K562 (cell line): ENCODE results near the gene MIX23. TPM values are rescaled to one million over a fixed set of nuclear protein-coding genes. Genes with fewer than 3 reads are reported as not detected.

ENCODE experiments used
- ATAC-seq: fragments of 200-7000 bp; cut with Tn5 transposase; 3 replicates; pipeline ENCODE4 v1.9.1; 2020; ENCODE audit warnings: moderate library complexity
- BruUV-seq: library from RNA; stranded (reverse); fragments of 400-500 nt; replicated peaks from 2 replicates; lab custom pipeline; 2021; lab: Mats Ljungman, UMichigan
- CTCF ChIA-PET: fragments of 300-600 bp; formaldehyde crosslinking; extraction: SDS; loops from one replicate; lab custom pipeline; 2021; ENCODE audit warnings: low intra/inter-chr PET ratio; lab: Yijun Ruan, JAX
- POLR2A ChIA-PET: fragments of 300-600, 350-650 bp; sonication (Branson Sonifier 250); formaldehyde crosslinking; extraction: SDS; loops from one replicate; lab custom pipeline; 2021; ENCODE audit warnings: antibody characterized with exemption, inconsistent platforms; lab: Yijun Ruan, JAX
- DNase-seq, 4 experiments: peaks; one replicate each; pipeline versions ENCODE4 v3.0.0 to v3.0.0-alpha.2; 2011 to 2018; ENCODE audit warnings: low spot score in 3 of 4, mixed read lengths in 3 of 4; ENCODE audit errors: extremely low read depth in 1 of 4
- FAIRE-seq: peaks from 2 replicates; lab custom pipeline; 2011; peaks lifted over from hg19 to GRCh38; lab: Jason Lieb, UNC
- H2AFZ ChIP-seq: 2 replicates; pipeline ENCODE4 v1.6.0; 2011; ENCODE audit warnings: low read depth, low read length, control low read depth, inconsistent platforms
- H3K27ac ChIP-seq: fragments of 200-600 bp; 3 replicates; pipeline ENCODE4 v1.8.0; 2011; ENCODE audit warnings: low read depth, mild to moderate bottlenecking, control low read depth, inconsistent platforms, low read length, moderate library complexity, mixed read lengths; ENCODE audit errors: extremely low read depth
- H3K27me3 ChIP-seq, 2 experiments: fragments of 300-600 bp in 1 of 2; 2 replicates in 1 of 2; 3 replicates in 1 of 2; pipeline versions ENCODE4 v1.6.0 to v1.8.0; 2011; ENCODE audit warnings: inconsistent platforms in 2 of 2, low read length in 2 of 2, mild to moderate bottlenecking in 1 of 2, mixed read lengths in 1 of 2, moderate library complexity in 1 of 2; ENCODE audit not compliant: control insufficient read depth in 2 of 2, insufficient read depth in 2 of 2
- H3K36me3 ChIP-seq: fragments of 300-600 bp; 3 replicates; pipeline ENCODE4 v1.8.0; 2011; ENCODE audit warnings: mild to moderate bottlenecking, low read length, inconsistent platforms; ENCODE audit not compliant: control insufficient read depth, insufficient read depth
- H3K4me1 ChIP-seq, 2 experiments: fragments of 200-600 bp in 1 of 2; replicated peaks in 1 of 2; 2 replicates in 1 of 2; 3 replicates in 1 of 2; pipeline versions ENCODE4 v1.5.1 to v1.8.0; 2011; ENCODE audit warnings: inconsistent platforms in 2 of 2, low read length in 2 of 2, mild to moderate bottlenecking in 1 of 2, mixed read lengths in 1 of 2, moderate library complexity in 1 of 2; ENCODE audit not compliant: control insufficient read depth in 2 of 2, insufficient read depth in 2 of 2
- H3K4me2 ChIP-seq: 2 replicates; pipeline ENCODE4 v1.6.1; 2011; ENCODE audit warnings: low read length, control low read depth, inconsistent platforms, mixed read lengths; ENCODE audit not compliant: insufficient read depth
- H3K4me3 ChIP-seq: fragments of 200-600 bp; sonication (generic), shearing (Covaris generic); 2 replicates; pipeline ENCODE4 v1.5.1; 2016; ENCODE audit warnings: control low read depth, inconsistent platforms
- H3K79me2 ChIP-seq: fragments of 200-600 bp; 3 replicates; pipeline ENCODE4 v1.8.0; 2011; ENCODE audit warnings: low read length, inconsistent platforms; ENCODE audit not compliant: control insufficient read depth, insufficient read depth
- H3K9ac ChIP-seq, 2 experiments: 2 replicates each; pipeline versions ENCODE4 v1.6.0 to v1.6.1; 2011; ENCODE audit warnings: low read depth in 2 of 2, low read length in 2 of 2, control low read depth in 1 of 2, inconsistent platforms in 1 of 2, mild to moderate bottlenecking in 1 of 2, mixed read lengths in 1 of 2; ENCODE audit not compliant: insufficient read depth in 1 of 2
- H3K9me1 ChIP-seq: one replicate; pipeline ENCODE4 v1.6.0; 2011; ENCODE audit warnings: inconsistent platforms, mild to moderate bottlenecking, low read length, moderate library complexity; ENCODE audit not compliant: control insufficient read depth, insufficient read depth
- H3K9me3 ChIP-seq: replicated peaks from 2 replicates; pipeline ENCODE4 v1.5.1; 2011; ENCODE audit warnings: low read depth, low read length, inconsistent platforms; ENCODE audit not compliant: control insufficient read depth, insufficient read depth
- H4K20me1 ChIP-seq: replicated peaks from 2 replicates; pipeline ENCODE4 v1.6.1; 2011; ENCODE audit warnings: low read length, inconsistent platforms, mixed read lengths; ENCODE audit not compliant: control insufficient read depth, insufficient read depth
- BCL6 ChIP-seq: fragments of 250-450 bp; sonication (Bioruptor Pico); IDR thresholded peaks from 2 replicates; pipeline ENCODE4 v1.4.0; 2020
- CCNT2 ChIP-seq: IDR thresholded peaks from 2 replicates; pipeline ENCODE4 v1.6.1; 2011; ENCODE audit warnings: borderline replicate concordance, low read depth, mild to moderate bottlenecking, moderate library complexity, mixed read lengths, low read length; ENCODE audit not compliant: insufficient read length; ENCODE audit errors: extremely low read depth
- CHD4 ChIP-seq: fragments of 200-600 bp; sonication (generic); IDR thresholded peaks from 3 replicates; pipeline ENCODE4 v1.6.1; 2012; ENCODE audit warnings: low read depth, mild to moderate bottlenecking, mixed read lengths, low read length, inconsistent platforms; ENCODE audit not compliant: insufficient read depth, insufficient replicate concordance, poor library complexity, severe bottlenecking
- HMG20A ChIP-seq: fragments of 450-650 bp; formaldehyde crosslinking; conservative IDR thresholded peaks from 2 replicates; pipeline ENCODE4 v1.4.0; 2020; ENCODE audit warnings: mild to moderate bottlenecking, mixed read lengths
- KAT7 ChIP-seq: sonication (generic); formaldehyde crosslinking; IDR thresholded peaks from 2 replicates; pipeline ENCODE4 v1.8.0; 2022; ENCODE audit warnings: missing genetic modification reagents, mild to moderate bottlenecking, borderline replicate concordance
- NFRKB ChIP-seq: fragments of 450-650 bp; IDR thresholded peaks from 2 replicates; pipeline ENCODE4 v1.6.1; 2016; ENCODE audit warnings: low read depth
- PPARD ChIP-seq: fragments of 250-450 bp; sonication (Bioruptor Pico); IDR thresholded peaks from 2 replicates; pipeline ENCODE4 v1.8.0; 2022; ENCODE audit warnings: inconsistent platforms, mild to moderate bottlenecking, moderate library complexity
- ZNF140 ChIP-seq: fragments of 250-450 bp; sonication (Bioruptor Pico); IDR thresholded peaks from 2 replicates; pipeline ENCODE4 v1.8.0; 2021; ENCODE audit warnings: moderate library complexity, mild to moderate bottlenecking, inconsistent platforms
- in situ Hi-C: fragments of 300-500 bp; cut with MboI; formaldehyde crosslinking; loops from 4 replicates; pipeline ENCODE4 v1.15.0; 2018; ENCODE audit warnings: inconsistent platforms, mixed read lengths
- intact Hi-C: fragments of 100-400 bp; cut with micrococcal nuclease; formaldehyde crosslinking; loops from 2 replicates; pipeline ENCODE4 v1.14.2; 2022
- polyA plus RNA-seq, 8 experiments: library from polyadenylated mRNA; depleted of rRNA in 4 of 8; stranded (reverse) in 5 of 8; unstranded in 3 of 8; fragments of >200 nt; fragmentation: Nextera tagmentation in 2 of 8; fragmentation: Illumina TruSeq in 1 of 8; extraction: Ambion mirVana in 2 of 8; extraction: Trizol in 1 of 8; gene quantifications; 2 replicates each; pipeline versions ENCODE4 v1.2.1 to v1.2.3, GENCODE V29; 2011 to 2014; ENCODE audit warnings: inconsistent platforms in 1 of 8, missing spikeins in 1 of 8
- total RNA-seq, 7 experiments: library from RNA; depleted of rRNA in 6 of 7; stranded (reverse); fragments of >200 nt in 6 of 7; fragmentation: Illumina TruSeq in 2 of 7; extraction: Trizol in 2 of 7; gene quantifications; 2 replicates each; pipeline versions ENCODE4 v1.2.1 to v1.2.3, GENCODE V29; 2011 to 2021; ENCODE audit warnings: low replicate concordance in 1 of 7
- TF ChIP-seq, protein P1 (sequence below), 2 experiments: fragments of 200-800 bp in 1 of 2; sonication (Bioruptor generic) in 1 of 2; sonication (generic) in 1 of 2; formaldehyde crosslinking in 1 of 2; IDR thresholded peaks in 1 of 2; conservative IDR thresholded peaks in 1 of 2; 2 replicates each; pipeline versions ENCODE4 v1.5.0 to v1.6.1; 2016 to 2020; ENCODE audit warnings: missing compliant biosample characterization in 1 of 2, missing genetic modification characterization in 1 of 2, missing genetic modification reagents in 1 of 2
- TF ChIP-seq, protein P2 (sequence below): fragments of 450-650 bp; conservative IDR thresholded peaks from 2 replicates; pipeline ENCODE4 v1.6.1; 2016; ENCODE audit warnings: missing genetic modification characterization, low read depth, mild to moderate bottlenecking, control low read depth, missing compliant biosample characterization
- TF ChIP-seq, protein P3 (sequence below): fragments of 450-650 bp; IDR thresholded peaks from 2 replicates; pipeline ENCODE4 v1.6.1; 2017; ENCODE audit warnings: antibody characterized with exemption, mild to moderate bottlenecking

The MIX23 gene
- total and polyA plus RNA-seq, 9 of the 15 experiments (the other 6 are each of a cell fraction or from before 2014, with no cell fraction given) = 45.5 to 185 (median 106) TPM

DNA sequence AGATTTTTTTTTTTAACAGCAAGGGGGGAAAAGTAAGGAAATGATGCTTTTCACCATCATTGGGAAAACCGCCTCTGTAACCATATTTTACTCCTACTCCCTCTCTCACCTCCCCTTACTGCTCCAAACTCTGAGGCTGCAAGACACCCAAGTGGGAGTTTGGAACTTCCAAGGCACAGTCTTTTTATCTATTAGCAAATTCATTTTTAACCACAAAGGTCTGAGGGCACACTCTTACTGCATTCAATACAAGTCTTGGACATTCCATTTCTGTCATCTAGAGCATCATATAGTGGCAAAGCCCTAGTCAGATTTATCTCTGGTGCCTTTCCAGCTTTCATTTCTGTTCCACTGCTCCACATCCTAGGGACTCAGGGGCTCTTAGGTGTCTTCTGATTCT is 14.2 kb upstream of the MIX23 start (continued):
- no peak for TF ChIP-seq BCL6
- TF ChIP-seq, protein P1, sequence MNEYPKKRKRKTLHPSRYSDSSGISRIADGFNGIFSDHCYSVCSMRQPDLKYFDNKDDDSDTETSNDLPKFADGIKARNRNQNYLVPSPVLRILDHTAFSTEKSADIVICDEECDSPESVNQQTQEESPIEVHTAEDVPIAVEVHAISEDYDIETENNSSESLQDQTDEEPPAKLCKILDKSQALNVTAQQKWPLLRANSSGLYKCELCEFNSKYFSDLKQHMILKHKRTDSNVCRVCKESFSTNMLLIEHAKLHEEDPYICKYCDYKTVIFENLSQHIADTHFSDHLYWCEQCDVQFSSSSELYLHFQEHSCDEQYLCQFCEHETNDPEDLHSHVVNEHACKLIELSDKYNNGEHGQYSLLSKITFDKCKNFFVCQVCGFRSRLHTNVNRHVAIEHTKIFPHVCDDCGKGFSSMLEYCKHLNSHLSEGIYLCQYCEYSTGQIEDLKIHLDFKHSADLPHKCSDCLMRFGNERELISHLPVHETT (CRISPR knock-in tag; conservative IDR thresholded peaks at IDR 0.05 in 1 of 2, IDR thresholded peaks at IDR 0.05 in 1 of 2) = no peak
- TF ChIP-seq, protein P2, sequence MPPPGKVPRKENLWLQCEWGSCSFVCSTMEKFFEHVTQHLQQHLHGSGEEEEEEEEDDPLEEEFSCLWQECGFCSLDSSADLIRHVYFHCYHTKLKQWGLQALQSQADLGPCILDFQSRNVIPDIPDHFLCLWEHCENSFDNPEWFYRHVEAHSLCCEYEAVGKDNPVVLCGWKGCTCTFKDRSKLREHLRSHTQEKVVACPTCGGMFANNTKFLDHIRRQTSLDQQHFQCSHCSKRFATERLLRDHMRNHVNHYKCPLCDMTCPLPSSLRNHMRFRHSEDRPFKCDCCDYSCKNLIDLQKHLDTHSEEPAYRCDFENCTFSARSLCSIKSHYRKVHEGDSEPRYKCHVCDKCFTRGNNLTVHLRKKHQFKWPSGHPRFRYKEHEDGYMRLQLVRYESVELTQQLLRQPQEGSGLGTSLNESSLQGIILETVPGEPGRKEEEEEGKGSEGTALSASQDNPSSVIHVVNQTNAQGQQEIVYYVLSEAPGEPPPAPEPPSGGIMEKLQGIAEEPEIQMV (tag) = no peak
- TF ChIP-seq, all 486 proteins: peak for 0

DNA sequence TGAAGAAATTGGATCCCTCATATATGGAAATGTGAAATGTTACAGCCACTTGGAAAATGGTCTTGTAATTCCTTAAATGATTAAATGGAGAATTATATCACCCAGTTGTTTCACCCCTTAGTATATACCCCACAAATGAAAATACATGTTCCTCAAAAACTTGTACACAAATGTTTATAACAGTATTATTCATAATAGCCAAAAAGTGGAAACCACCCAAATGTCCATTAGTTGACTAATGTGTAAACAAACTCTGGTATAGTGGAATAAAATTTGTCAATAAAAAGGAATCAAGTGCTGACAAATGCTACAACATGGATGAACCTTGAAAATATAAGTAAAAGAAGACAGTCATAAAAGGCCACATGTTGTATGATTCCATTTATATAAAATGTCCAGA is 13.5 kb upstream of the MIX23 start:
- Histone ChIP-seq H3K4me3 (no peak overlapping the region), H3K4me2 (no peak overlapping the region), H4K20me1 (no peaks in the 10 kb centered on the region), H3K9me3 (no peaks in the 10 kb centered on the region), H3K9ac (no peak overlapping the region), H2AFZ (no peak overlapping the region), H3K79me2 (peaks cover 27% of the 10 kb centered on the region), H3K27ac (no peak overlapping the region), H3K36me3 (peaks cover 21% of the 10 kb centered on the region; the same call in 2 of the 3 replicates), H3K9me1 (no peaks in the 10 kb centered on the region), H3K4me1 (no peaks in the 10 kb centered on the region; a peak in 1 of 5 replicates), H3K27me3 (no peaks in the 10 kb centered on the region)
- no TSS peak for BruUV-seq
- CTCF ChIA-PET = no interaction called here
- POLR2A ChIA-PET = no interaction called here
- TF ChIP-seq NFRKB (no peak), CCNT2 (no peak), ZNF140 (CRISPR knock-in tag) (no peak), KAT7 (CRISPR knock-in tag) (no peak), CHD4 (no peak), PPARD (CRISPR knock-in tag) (no peak), HMG20A (CRISPR knock-in tag) (no peak)
- TF ChIP-seq, protein P3, sequence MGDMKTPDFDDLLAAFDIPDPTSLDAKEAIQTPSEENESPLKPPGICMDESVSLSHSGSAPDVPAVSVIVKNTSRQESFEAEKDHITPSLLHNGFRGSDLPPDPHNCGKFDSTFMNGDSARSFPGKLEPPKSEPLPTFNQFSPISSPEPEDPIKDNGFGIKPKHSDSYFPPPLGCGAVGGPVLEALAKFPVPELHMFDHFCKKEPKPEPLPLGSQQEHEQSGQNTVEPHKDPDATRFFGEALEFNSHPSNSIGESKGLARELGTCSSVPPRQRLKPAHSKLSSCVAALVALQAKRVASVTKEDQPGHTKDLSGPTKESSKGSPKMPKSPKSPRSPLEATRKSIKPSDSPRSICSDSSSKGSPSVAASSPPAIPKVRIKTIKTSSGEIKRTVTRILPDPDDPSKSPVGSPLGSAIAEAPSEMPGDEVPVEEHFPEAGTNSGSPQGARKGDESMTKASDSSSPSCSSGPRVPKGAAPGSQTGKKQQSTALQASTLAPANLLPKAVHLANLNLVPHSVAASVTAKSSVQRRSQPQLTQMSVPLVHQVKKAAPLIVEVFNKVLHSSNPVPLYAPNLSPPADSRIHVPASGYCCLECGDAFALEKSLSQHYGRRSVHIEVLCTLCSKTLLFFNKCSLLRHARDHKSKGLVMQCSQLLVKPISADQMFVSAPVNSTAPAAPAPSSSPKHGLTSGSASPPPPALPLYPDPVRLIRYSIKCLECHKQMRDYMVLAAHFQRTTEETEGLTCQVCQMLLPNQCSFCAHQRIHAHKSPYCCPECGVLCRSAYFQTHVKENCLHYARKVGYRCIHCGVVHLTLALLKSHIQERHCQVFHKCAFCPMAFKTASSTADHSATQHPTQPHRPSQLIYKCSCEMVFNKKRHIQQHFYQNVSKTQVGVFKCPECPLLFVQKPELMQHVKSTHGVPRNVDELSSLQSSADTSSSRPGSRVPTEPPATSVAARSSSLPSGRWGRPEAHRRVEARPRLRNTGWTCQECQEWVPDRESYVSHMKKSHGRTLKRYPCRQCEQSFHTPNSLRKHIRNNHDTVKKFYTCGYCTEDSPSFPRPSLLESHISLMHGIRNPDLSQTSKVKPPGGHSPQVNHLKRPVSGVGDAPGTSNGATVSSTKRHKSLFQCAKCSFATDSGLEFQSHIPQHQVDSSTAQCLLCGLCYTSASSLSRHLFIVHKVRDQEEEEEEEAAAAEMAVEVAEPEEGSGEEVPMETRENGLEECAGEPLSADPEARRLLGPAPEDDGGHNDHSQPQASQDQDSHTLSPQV = no peak
- no peak for FAIRE-seq
- intact Hi-C loops = no loop called here
- in situ Hi-C loops = loop anchor here (10.0 kb wide), 1 partner anchor 288 kb away; the partner anchor contains the start of gene PARP14
- no peak for ATAC-seq
- DNase-seq = no peak
